ENCODE measurements around the gene CCDC167. TPM values are rescaled to one million over a fixed set of nuclear protein-coding genes. Genes with fewer than 3 reads are reported as not detected.

Gene CCDC167
- total RNA-seq, 8 experiments from 2014 or later: 28.1 to 119 (median 89.7) TPM

GRCh38 chr6:37524025-37524969, 24.6 kb upstream of the CCDC167 start:
- H3K4me3 ChIP-seq: no peak overlapping the region
- in situ Hi-C loops (cut with MboI; ENCODE audit: low pct_unique_long_range_greater_than_20kb in 2 of 9, low sequenced_read_pairs in 9 of 9, unreplicated experiment in 9 of 9): no loop called here
- H3K27ac ChIP-seq: no peak overlapping the region
- WGBS, 10 experiments: 31 to 85% (median 70%) methylated on average over 4 to 11 of the region's 19 CpGs
- peak in 1 of 8 experiments; percentile 47 for ATAC-seq (replicated peaks in 6 of 8)
- peaks cover 10 to 12% of the 10 kb centered on the region in 2 donors for H3K4me1 ChIP-seq (replicated peaks in 1 of 2)

GRCh38 chr6:37523412-37523811, 23.7 kb upstream of the CCDC167 start:
- in situ Hi-C loops (cut with MboI; ENCODE audit: low pct_unique_long_range_greater_than_20kb in 2 of 9, low sequenced_read_pairs in 9 of 9, unreplicated experiment in 9 of 9): no loop called here
- peaks cover 2 to 7% of the 10 kb centered on the region in 2 donors for H3K4me1 ChIP-seq (replicated peaks in 1 of 2)
- no peak overlapping the region for H3K4me3 ChIP-seq
- 20 to 93% (median 88%) methylated on average over 1 to 6 of the region's 7 CpGs; no CpG with 5 or more reads in 3 of the 10 experiments for WGBS, 10 experiments
- no peak for ATAC-seq (replicated peaks in 6 of 8)
- no peak overlapping the region for H3K27ac ChIP-seq

DNA sequence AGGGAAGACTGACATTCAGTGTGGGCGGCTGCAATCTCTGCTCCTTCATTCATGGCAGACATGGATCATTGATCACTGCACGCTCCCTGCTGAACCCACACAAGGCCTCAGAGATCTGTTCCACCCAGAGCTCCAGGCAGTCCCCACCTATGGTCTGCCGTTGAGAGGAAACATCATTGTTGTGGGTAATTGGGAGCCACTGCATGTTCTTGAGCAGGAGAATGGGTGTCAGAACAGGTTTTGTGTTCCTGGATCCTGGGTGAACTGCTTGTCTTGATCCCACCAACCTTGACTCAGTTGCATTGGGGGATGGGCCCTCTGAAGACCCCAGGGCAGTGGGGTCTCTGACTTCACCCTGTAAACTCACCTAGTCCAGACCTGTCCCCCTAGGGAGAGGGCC, 23.1 kb upstream of the CCDC167 start:
- H3K4me1 ChIP-seq (replicated peaks in 1 of 2): peaks cover 5 to 8% of the 10 kb centered on the region in 2 donors
- 70 to 93% (median 75%) methylated on average over 2 to 3 of the region's 3 CpGs; no CpG with 5 or more reads in 7 of the 10 experiments for WGBS, 10 experiments
- no peak overlapping the region for H3K27ac ChIP-seq
- in situ Hi-C loops (cut with MboI; ENCODE audit: low pct_unique_long_range_greater_than_20kb in 2 of 9, low sequenced_read_pairs in 9 of 9, unreplicated experiment in 9 of 9): no loop called here
- no peak overlapping the region for H3K4me3 ChIP-seq
- ATAC-seq (replicated peaks in 6 of 8): no peak

DNA sequence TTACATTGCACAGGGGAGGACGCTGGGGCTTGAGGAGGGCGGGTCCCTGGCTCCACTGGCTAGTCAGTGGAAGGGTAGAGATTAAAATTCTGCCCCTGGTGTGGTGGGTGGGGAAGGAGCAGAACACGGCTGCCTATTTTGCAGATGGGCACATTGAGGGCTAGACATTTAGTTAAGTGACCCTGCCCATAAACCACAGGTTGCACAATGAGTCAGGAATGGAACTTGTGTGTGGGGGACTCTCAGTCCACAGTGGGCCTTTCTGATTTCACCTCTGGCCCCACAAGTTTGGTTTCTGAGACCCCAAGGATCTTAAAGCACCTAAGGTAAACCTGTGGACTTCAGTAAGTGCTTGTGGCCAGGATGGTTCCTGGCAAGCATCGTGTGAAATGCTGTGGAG, 22.0 kb upstream of the CCDC167 start:
- Histone ChIP-seq H3K4me3 (no peak overlapping the region), H3K27ac (no peak overlapping the region), H3K4me1 (replicated peaks in 1 of 2) (peaks cover 16 to 19% of the 10 kb centered on the region in 2 donors)
- in situ Hi-C loops (cut with MboI; ENCODE audit: low pct_unique_long_range_greater_than_20kb in 2 of 9, low sequenced_read_pairs in 9 of 9, unreplicated experiment in 9 of 9): no loop called here
- 62 to 93% (median 89%) methylated on average over 2 to 3 of the region's 4 CpGs; no CpG with 5 or more reads in 7 of the 10 experiments for WGBS, 10 experiments
- ATAC-seq (replicated peaks in 6 of 8): no peak

- H3K4me3 ChIP-seq: no peak overlapping the region
- no peak for ATAC-seq (replicated peaks in 6 of 8)
- H3K4me1 ChIP-seq (replicated peaks in 1 of 2): peaks cover 24 to 27% of the 10 kb centered on the region in 2 donors
- 70 to 100% (median 100%) methylated on average over 1 to 4 of the region's 6 CpGs; no CpG with 5 or more reads in 5 of the 10 experiments for WGBS, 10 experiments
- no peak overlapping the region for H3K27ac ChIP-seq
- in situ Hi-C loops (cut with MboI; ENCODE audit: low pct_unique_long_range_greater_than_20kb in 2 of 9, low sequenced_read_pairs in 9 of 9, unreplicated experiment in 9 of 9): no loop called here
Measured at GRCh38 chr6:37520926-37521325, 21.2 kb upstream of the CCDC167 start.

DNA sequence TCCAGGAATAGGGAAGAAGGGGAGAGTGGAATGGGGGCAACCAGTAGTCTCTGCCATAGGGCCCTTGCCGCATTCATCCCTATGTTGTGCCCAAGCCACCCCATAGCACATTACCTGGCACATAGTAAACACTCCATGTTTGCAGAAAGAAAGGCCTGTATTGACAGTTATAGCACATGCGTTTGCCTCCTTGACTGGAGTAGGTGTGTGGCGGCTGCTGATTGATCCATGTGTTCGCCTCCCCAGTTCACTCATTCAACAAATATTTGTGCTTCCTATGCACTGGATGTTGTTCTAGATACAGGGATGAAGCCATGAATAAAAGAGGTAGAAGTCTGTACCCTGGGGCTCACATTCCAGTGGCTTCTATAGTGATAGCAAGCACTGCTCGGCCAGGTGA, 19.8 kb upstream of the CCDC167 start:
- Histone ChIP-seq H3K4me3 (no peak overlapping the region), H3K27ac (no peak overlapping the region), H3K4me1 (replicated peaks in 1 of 2) (peaks cover 37 to 38% of the 10 kb centered on the region in 2 donors)
- in situ Hi-C loops (cut with MboI; ENCODE audit: low pct_unique_long_range_greater_than_20kb in 2 of 9, low sequenced_read_pairs in 9 of 9, unreplicated experiment in 9 of 9): no loop called here
- WGBS, 10 experiments: 67 to 100% (median 97%) methylated on average over 1 to 5 of the region's 5 CpGs; no CpG with 5 or more reads in 2 of the 10 experiments
- no peak for ATAC-seq (replicated peaks in 6 of 8)

GRCh38 chr6:37518116-37518515, 18.4 kb upstream of the CCDC167 start:
- Histone ChIP-seq H3K27ac (no peak overlapping the region), H3K4me3 (no peak overlapping the region), H3K4me1 (replicated peaks in 1 of 2) (peaks cover 49 to 52% of the 10 kb centered on the region in 2 donors)
- 20 to 100% (median 93%) methylated on average over 1 to 4 of the region's 6 CpGs; no CpG with 5 or more reads in 5 of the 10 experiments for WGBS, 10 experiments
- ATAC-seq (replicated peaks in 6 of 8): no peak
- in situ Hi-C loops (cut with MboI; ENCODE audit: low pct_unique_long_range_greater_than_20kb in 2 of 9, low sequenced_read_pairs in 9 of 9, unreplicated experiment in 9 of 9): no loop called here

DNA sequence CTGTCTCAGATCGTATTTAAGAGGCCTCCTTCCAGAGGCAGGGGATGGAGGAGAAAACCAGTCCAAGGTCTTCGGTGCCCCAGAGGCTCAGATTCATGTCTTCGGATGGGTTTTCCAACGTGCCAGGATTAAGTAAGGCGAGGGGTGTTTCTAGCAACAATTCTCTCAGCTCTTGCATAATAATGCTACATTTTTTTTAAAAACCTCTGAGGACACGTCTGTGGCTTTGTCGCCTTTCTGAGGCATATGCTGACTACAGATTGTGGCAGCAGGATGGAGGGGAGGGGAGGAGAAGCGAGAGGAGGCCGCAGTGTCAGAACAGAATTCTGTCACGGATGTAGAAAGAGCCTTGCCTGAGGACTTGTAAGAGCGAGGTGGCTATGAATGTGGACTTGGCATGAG, 17.7 kb upstream of the CCDC167 start:
- Histone ChIP-seq H3K4me3 (no peak overlapping the region), H3K4me1 (replicated peaks in 1 of 2) (peaks cover 56 to 59% of the 10 kb centered on the region in 2 donors), H3K27ac (peak overlapping the region; percentile 49 to 74)
- ATAC-seq (replicated peaks in 6 of 8): peak in 3 of 8 experiments; percentile 11 to 22 (median 13)
- WGBS, 10 experiments: 7 to 74% (median 44%) methylated on average over 3 to 8 of the region's 11 CpGs; no CpG with 5 or more reads in 2 of the 10 experiments
- in situ Hi-C loops (cut with MboI; ENCODE audit: low pct_unique_long_range_greater_than_20kb in 2 of 9, low sequenced_read_pairs in 9 of 9, unreplicated experiment in 9 of 9): no loop called here

DNA sequence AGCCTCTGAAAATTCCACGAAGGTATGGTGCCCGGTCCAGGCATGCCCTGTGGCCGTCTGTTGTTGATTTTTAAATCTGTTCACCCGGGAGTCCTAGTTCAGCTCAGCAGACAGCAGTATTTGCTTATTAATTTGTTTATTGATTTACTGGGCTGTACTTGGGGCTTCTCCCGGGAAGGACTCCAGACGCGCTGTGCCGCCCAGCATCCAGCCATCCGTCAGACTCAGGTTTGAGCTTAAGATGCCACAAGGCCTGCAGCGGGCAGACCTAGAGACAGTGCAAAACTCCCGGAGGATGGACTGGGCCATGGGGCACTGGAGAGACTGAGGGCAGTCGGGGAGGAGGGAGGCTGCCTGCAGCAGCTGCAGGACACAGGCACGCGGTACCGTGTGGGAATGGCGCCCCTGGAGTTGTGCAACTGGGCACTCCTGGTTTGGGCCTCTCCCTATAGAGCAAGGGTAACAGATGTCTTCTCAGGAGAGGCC, 17.3 kb upstream of the CCDC167 start:
- Histone ChIP-seq H3K27ac (peak overlapping the region; percentile 49 to 74), H3K4me3 (no peak overlapping the region), H3K4me1 (replicated peaks in 1 of 2) (peaks cover 61 to 63% of the 10 kb centered on the region in 2 donors)
- ATAC-seq (replicated peaks in 6 of 8): peak in 7 of 8 experiments; percentile 6 to 33 (median 21)
- in situ Hi-C loops (cut with MboI; ENCODE audit: low pct_unique_long_range_greater_than_20kb in 2 of 9, low sequenced_read_pairs in 9 of 9, unreplicated experiment in 9 of 9): no loop called here
- WGBS, 10 experiments: 37 to 69% (median 57%) methylated on average over 4 to 13 of the region's 16 CpGs; no CpG with 5 or more reads in 5 of the 10 experiments

DNA sequence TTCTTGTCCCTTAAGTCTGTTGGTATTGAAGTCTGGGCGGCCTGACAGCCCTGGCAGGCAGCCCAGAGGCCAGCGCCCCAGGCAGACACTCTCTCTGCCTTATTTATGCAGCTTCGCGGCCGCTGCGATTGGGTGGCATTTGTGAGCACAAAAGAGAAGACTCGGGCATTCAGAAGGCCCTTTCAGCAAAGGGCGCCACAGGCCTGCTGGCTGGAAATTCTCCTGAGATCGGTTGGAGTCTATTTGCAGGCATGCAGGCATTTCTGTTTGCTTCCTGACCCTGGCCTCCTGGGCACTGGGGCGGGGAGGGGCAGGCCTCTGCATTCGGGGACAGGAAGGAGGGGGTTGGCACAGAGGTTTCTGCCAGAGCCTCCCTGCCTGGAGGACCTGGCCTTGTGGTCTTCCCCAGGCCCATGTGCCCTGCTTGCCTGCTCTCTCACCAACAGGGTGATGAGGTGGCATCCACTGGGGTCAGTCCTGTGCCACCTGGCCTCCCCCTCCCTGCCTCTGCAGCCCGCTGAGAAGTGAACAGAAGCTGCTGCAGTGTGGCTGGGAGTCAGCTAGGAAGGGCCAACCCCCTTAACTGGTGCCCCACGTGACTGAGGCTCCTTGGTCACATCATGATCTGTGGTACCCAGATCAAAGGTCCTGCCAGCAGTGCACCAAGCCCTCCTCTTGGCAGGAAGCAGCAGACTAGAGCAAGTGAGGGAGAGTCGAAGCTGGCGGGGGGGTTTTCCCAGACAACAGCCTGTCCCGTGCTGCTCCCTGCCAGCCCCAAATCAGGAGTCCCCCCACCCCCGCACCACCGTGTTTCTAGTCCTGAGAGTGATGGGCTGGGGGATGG, 16.6 kb upstream of the CCDC167 start:
- in situ Hi-C loops (cut with MboI; ENCODE audit: low pct_unique_long_range_greater_than_20kb in 2 of 9, low sequenced_read_pairs in 9 of 9, unreplicated experiment in 9 of 9): no loop called here
- Histone ChIP-seq H3K27ac (peak overlapping the region; percentile 49 to 74), H3K4me3 (no peak overlapping the region), H3K4me1 (replicated peaks in 1 of 2) (peaks cover 67 to 69% of the 10 kb centered on the region in 2 donors)
- WGBS, 10 experiments: 3 to 66% (median 45%) methylated on average over 1 to 6 of the region's 18 CpGs; no CpG with 5 or more reads in 4 of the 10 experiments
- peak; percentile 7 to 78 (median 55) for ATAC-seq (replicated peaks in 6 of 8)

DNA sequence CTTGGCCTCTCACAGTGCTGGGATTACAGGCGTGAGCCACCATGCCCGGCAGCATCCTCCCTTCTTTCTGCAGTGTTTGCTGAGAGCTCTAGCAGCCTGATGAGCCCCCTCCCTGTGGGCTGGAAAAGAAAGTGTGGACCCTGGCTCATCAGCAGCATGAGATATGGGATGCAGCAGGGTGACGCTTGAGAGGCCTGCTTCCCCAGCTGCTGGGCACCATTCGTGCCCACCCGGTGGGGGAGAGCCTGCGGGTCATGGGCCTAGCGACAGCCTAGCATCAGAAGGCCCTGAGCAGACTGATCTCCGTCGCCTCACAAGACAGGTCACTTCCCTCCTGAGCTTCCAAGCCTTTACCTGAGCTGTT, 16.0 kb upstream of the CCDC167 start:
- peak in 5 of 8 experiments; percentile 0 to 31 (median 25) for ATAC-seq (replicated peaks in 6 of 8)
- WGBS, 10 experiments: 55 to 81% (median 60%) methylated on average over 1 to 5 of the region's 9 CpGs; no CpG with 5 or more reads in 7 of the 10 experiments
- in situ Hi-C loops (cut with MboI; ENCODE audit: low pct_unique_long_range_greater_than_20kb in 2 of 9, low sequenced_read_pairs in 9 of 9, unreplicated experiment in 9 of 9): no loop called here
- Histone ChIP-seq H3K4me3 (no peak overlapping the region), H3K27ac (peak overlapping the region; percentile 49 to 74), H3K4me1 (replicated peaks in 1 of 2) (peaks cover 69 to 71% of the 10 kb centered on the region in 2 donors)

DNA sequence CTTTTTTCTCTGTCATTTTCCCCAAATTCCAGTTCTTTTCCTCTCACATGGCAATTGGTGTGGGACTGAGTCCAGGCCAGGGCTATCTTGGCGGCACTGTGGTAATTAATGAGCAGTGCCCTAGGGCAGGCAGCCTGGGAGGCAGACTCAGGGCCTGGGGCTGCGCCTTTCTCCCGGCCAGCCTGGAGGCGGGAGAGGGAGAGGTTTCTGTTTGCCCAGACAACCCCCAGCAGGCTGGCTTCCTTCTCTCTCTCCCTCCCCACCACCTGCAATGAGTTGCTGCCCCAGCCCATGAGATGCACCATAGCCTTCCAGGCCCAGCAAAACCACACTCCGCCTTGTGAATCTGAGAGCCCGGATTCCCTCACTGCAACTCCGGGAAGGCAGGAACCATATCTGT, 15.1 kb upstream of the CCDC167 start:
- 59 to 100% (median 80%) methylated on average over 1 to 5 of the region's 7 CpGs; no CpG with 5 or more reads in 4 of the 10 experiments for WGBS, 10 experiments

More for the DNA sequence above, 15.1 kb upstream of the CCDC167 start:
- in situ Hi-C loops (cut with MboI; ENCODE audit: low pct_unique_long_range_greater_than_20kb in 2 of 9, low sequenced_read_pairs in 9 of 9, unreplicated experiment in 9 of 9): no loop called here
- Histone ChIP-seq H3K4me1 (replicated peaks in 1 of 2) (peaks cover 69 to 71% of the 10 kb centered on the region in 2 donors), H3K27ac (no peak overlapping the region), H3K4me3 (no peak overlapping the region)
- no peak for ATAC-seq (replicated peaks in 6 of 8)

Data from motor neuron (in vitro differentiated cells).